Cardiac muscle cell (in vitro differentiated cells and primary cell): ENCODE measurements around the gene NTSR1. TPM values are rescaled to one million over a fixed set of nuclear protein-coding genes. Genes with fewer than 3 reads are reported as not detected.

ENCODE experiments used
- DNase-seq, 2 donors: peaks; one replicate each; pipeline versions ENCODE4 v3.0.0 to v3.0.0-alpha.2; 2010 to 2017; ENCODE audit warnings: low read depth in 1 of 2, low spot score in 1 of 2
- H3K27ac ChIP-seq: fragments of 200-600 bp; sonication (generic); 2 replicates; pipeline ENCODE4 v1.5.1; 2016
- H3K27me3 ChIP-seq: fragments of 200-600 bp; sonication (generic); 2 replicates; pipeline ENCODE4 v1.6.0; 2016; ENCODE audit warnings: control low read depth
- H3K36me3 ChIP-seq: fragments of 200-600 bp; sonication (generic); 2 replicates; pipeline ENCODE4 v1.5.1; 2016; ENCODE audit warnings: control low read depth
- H3K4me1 ChIP-seq: fragments of 200-600 bp; sonication (generic); 2 replicates; pipeline ENCODE4 v1.8.1; 2017; ENCODE audit warnings: low read depth, mild to moderate bottlenecking, mixed run types
- H3K4me3 ChIP-seq: fragments of 200-600 bp; sonication (generic); 2 replicates; pipeline ENCODE4 v1.5.1; 2016; ENCODE audit warnings: mild to moderate bottlenecking
- H3K9me3 ChIP-seq: fragments of 200-600 bp; sonication (generic); 2 replicates; pipeline ENCODE4 v1.5.1; 2017; ENCODE audit warnings: low read depth, mild to moderate bottlenecking, control low read depth
- CTCF ChIP-seq: IDR thresholded peaks from 2 replicates; pipeline ENCODE4 v1.5.1; 2012; ENCODE audit warnings: low read depth, mild to moderate bottlenecking, low read length
- polyA plus RNA-seq: library from polyadenylated mRNA; unstranded; fragments of >200 nt; fragmentation: Nextera tagmentation; extraction: Ambion mirVana; gene quantifications from 2 replicates; pipeline ENCODE4 v1.2.1, GENCODE V29; 2016
- total RNA-seq: library from RNA; depleted of rRNA; stranded (reverse); fragments of >200 nt; gene quantifications from 2 replicates; pipeline ENCODE4 v1.2.3, GENCODE V29; 2016

Gene NTSR1
- total and polyA plus RNA-seq, 2 experiments from 2014 or later = 0.03 TPM; not detected in 1

DNA sequence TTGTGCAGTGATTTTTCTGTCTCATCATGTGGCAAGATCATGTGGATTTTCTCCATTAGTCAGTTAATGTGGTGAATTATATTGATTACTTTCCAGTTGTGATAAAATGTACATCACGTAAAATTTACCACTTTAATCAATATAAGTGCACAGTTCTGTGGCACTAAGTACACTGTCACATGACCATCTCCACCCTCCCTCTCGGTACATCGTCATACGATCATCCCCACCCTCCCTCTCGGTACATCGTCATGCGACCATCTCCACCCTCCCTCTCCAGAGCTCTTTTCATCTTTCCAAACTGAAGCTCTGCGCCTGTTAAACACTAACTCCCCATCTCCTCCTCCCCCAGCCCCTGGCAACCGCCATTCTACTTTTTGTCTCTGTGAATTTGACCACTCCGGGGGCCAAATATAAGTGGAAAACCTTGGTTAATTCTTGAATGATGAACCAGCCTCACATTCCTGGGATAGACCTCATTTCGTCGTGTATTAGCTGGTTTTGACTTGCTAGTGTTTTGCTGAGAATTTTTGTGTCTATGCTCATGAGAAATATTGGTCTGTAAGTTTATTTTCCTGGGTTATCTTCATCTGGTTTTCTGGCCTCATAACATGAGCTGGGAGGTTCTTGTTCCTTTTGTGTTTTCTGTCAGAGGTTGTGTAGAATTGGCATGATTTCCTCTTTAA lies 10.8 kb downstream of the NTSR1 start:
- TF ChIP-seq CTCF = no peak
- H3K27me3 ChIP-seq = no peaks in the 10 kb centered on the region
- H3K4me1 ChIP-seq = no peaks in the 10 kb centered on the region
- H3K9me3 ChIP-seq = no peaks in the 10 kb centered on the region
- no peak for DNase-seq
- no peak overlapping the region for H3K4me3 ChIP-seq
- no peaks in the 10 kb centered on the region for H3K36me3 ChIP-seq
- no peak overlapping the region for H3K27ac ChIP-seq

GRCh38 chr20:62721511-62722370 lies 13.1 kb downstream of the NTSR1 start:
- no peak overlapping the region for H3K27ac ChIP-seq
- H3K4me1 ChIP-seq = no peaks in the 10 kb centered on the region
- no peak for DNase-seq
- H3K4me3 ChIP-seq = no peak overlapping the region
- no peaks in the 10 kb centered on the region for H3K27me3 ChIP-seq
- no peak for TF ChIP-seq CTCF
- H3K36me3 ChIP-seq = no peaks in the 10 kb centered on the region
- no peaks in the 10 kb centered on the region for H3K9me3 ChIP-seq

DNA sequence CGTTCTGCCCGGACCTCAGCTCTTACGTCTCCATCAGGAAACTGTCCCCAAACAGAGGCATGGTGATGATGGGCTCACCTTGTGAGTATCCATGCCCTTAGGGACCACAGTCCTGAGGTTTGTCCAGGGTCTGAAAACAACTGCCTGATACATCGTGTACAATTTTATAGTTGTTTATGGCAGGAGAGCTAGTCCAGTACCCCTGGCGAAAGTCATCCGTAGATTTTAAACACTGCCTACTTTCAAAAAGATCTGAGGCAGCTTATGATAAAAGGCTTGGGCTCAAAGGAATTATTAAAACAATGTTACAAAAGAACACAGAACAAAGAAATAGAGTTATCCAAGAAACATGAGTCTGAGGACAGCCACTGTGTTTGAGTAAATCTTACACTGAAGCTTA lies 14.0 kb downstream of the NTSR1 start:
- no peaks in the 10 kb centered on the region for H3K27me3 ChIP-seq
- no peaks in the 10 kb centered on the region for H3K9me3 ChIP-seq

GRCh38 chr20:62723351-62723750 lies 14.7 kb downstream of the NTSR1 start:
- no peak for DNase-seq
- no peak overlapping the region for H3K27ac ChIP-seq
- H3K27me3 ChIP-seq = no peaks in the 10 kb centered on the region
- H3K9me3 ChIP-seq = no peaks in the 10 kb centered on the region
- no peaks in the 10 kb centered on the region for H3K36me3 ChIP-seq
- no peak for TF ChIP-seq CTCF
- H3K4me3 ChIP-seq = no peak overlapping the region
- H3K4me1 ChIP-seq = no peaks in the 10 kb centered on the region

More for the DNA sequence above, 14.0 kb downstream of the NTSR1 start:
- H3K4me1 ChIP-seq = no peaks in the 10 kb centered on the region
- TF ChIP-seq CTCF = no peak
- H3K27ac ChIP-seq = no peak overlapping the region
- no peaks in the 10 kb centered on the region for H3K36me3 ChIP-seq
- no peak for DNase-seq
- H3K4me3 ChIP-seq = no peak overlapping the region

- no peak for TF ChIP-seq CTCF
- H3K36me3 ChIP-seq = no peaks in the 10 kb centered on the region
- H3K4me1 ChIP-seq = no peaks in the 10 kb centered on the region
- no peak for DNase-seq
- no peak overlapping the region for H3K27ac ChIP-seq
- H3K4me3 ChIP-seq = no peak overlapping the region
- no peaks in the 10 kb centered on the region for H3K27me3 ChIP-seq
- H3K9me3 ChIP-seq = no peaks in the 10 kb centered on the region
These were observed 15.3 kb downstream of the NTSR1 start for GRCh38 chr20:62723768-62724450.
